GM21786 (cell line): ENCODE results near the gene GRIN2A.

Experiments
- ATAC-seq: cut with Tn5 transposase; IDR thresholded peaks from one replicate; pipeline ENCODE4 v1.9.1; 2021; ENCODE audit not compliant: unreplicated experiment

GRIN2A gene

DNA sequence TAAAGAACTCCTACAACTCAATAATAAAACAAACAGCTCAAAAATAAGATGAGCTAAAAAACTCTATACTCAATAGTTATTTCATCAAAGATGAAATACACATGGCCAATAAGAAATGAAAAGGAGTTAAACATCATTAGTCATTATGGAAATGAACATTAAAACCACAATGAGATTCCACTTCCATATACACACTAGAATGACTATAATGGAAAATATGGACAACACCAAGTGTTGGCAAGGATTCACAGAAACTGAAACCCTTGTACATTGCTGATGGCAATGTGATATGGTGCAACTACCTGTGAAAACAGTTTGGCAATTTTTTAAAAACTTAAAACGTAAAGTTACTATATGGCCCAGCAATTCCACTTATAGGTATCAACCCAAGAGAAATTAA, 91.4 kb downstream of the GRIN2A start:
- no peak for ATAC-seq

DNA sequence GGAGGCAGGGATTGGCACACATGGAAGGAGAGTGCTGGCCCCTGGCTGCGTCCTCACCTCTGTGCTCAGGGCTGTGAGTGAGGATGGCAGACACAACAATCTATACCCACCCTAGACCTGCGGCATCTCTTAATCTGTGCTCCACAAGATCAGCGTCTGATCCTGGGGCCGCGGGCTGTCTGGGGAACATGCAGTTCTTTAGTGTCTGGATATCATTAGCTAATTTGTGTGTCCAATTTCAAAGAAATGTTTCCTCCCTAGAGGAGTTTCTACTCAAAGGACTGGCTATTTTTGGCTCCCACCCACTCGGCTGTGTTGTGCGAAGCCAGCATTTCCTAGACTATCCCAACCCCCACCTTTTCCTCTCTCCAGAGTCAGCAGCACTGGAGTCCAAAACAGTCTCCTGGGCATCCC, 93.8 kb downstream of the GRIN2A start:
- no peak for ATAC-seq

DNA sequence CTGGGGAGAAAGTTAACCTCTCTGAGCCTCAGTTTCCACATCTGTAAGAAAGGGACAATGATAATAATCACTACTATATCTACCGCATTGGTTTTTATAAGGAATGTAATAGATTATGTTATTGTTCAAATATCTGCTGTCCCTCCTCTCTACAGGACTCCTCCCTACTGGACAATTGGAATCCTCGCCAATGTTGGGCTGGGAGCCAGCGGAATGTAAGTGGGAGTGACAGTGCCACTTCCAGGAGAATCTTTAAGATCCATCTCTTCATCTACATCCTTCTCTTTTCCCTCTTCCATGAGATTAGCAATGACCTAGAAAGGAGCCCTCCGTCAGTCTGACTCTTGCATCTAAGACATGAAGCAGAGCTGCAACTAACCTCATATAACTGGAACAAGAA, 95.1 kb downstream of the GRIN2A start:
- no peak for ATAC-seq

DNA sequence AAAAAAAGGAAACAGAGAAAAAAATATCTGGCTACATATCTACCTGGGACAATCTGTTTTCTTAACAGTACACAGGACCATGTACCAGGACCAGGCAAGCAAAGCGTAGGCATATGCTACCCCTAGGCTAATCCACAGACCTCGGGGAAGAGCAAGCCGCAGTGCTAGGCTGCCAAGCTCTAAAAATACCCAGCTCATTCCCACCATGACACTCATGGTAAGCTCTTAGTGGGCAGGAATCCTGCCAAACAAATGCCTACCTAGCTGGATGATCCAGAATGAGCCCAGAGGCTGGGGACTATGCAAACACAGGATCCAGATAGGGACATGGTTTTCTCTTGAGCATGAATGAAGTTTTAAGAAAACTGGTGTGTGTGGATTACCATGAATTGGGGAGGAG, 95.6 kb downstream of the GRIN2A start:
- no peak for ATAC-seq

DNA sequence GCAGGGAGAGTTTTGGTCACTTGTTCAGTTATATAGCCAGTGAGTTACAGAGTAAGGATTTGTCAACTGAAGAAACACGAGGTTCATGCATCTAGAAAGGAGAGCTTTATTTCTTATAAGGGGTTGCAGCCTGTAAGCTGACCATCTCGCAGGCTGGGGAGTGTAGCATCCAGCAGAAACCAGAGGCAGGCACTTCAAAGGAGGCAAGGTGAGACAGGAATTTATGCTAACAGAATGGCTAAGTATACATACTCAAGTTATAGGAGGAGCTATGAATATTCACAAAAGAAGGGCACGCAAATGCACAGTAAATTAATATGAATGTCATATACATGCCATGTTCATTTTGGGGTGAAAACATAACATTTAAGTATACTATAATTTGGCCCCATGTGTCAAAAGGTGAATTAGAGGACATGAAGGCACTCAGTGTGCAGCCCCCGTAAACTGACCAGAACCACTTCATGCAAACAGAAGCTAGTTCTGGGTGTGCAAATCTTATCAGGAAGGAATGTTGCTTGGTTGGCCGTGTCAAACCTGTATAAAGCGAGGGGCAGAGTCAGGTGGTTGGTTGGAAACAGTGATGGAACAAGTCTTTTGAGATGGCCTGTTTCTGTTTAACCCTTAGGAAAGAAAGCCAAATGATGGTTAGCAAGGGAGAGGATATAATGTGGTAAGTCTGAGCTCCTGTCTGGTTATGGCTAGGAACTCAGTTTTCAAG, 97.0 kb downstream of the GRIN2A start:
- no peak for ATAC-seq

DNA sequence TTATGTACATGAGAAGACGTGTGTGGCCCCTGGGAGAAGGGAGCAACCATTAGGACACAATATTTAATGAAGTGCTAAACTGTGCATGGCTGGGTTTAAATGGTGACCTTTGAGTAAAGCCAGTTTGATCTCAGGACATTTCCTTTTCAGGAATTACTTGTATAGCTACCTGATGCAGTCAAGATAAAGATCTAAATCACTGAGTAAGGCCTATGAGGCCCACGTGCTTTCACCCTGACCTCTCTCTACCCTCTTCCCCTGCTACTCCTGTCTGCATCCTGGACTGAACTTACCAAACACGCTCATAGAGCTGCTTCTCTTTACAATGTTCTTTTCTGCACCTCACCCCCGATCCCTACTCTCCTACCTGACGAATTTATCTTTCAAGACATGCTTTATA, 98.9 kb downstream of the GRIN2A start:
- no peak for ATAC-seq

DNA sequence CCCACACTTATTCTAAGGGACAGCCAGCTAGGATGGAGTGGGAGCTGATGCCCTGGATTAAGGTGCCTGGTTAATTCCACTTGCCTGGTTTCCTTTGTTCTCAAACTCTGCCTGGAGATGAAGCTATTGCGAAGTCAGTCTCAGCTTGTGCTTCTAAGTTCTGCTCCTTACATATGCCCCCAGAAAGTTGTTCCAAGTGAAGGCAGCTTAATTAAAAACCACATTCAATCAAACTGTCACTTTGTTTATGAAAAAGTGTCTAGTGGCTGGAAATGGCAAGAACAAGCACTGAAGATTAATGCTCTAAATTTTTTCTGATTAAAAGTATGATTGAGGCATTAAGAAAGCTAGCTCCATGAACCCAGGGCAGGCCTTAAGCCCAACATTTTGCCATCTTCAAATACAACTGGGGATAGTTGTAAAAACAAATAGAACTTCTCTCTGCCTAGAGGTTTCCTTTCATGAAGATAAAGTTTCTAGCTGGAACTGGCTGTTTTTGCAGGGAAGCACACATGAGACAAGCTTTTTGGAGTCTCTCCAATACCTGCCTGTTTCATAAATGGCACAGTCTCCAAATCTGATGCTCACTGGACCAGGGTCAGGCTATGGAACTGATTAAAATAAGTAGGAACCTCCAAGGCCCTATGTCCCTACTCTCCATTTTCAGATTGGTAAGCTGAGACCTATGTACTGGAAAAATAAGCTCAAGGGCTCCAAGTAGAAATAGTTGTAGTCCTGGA, 100.9 kb downstream of the GRIN2A start:
- ATAC-seq, result no peak

DNA sequence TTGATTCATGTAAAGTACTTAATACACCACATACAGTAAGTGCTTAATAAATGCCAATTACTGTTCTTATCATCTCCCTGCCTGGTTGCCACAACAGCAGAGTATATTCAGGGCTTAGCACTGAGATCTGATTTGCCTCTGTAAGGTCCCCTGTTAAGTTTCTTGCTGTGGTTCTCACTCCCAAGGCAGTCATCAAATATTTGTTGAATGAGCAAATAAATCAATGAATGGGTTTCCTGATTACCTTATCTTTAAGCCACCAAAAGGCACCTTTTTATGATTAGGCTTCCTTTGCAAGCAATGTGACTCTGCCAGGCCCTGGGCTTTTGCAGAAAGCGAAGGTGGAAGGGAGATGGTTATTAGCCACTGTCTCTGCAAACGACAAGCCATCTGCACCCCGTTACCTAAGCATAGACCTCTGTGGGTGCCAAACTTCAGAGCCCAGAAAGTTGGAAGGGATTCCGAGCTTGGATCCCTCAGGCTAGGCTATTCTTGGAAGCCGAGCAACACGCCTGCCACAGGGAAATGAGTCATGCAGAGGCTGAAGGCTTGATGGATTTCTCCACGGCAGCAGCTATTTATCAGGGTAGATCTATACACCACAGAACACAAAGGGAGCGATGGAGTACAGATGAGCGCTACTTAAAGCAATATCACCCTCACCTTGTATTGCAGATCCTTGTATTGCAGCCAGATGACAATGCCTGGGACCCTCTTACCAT, 102.0 kb downstream of the GRIN2A start:
- no peak for ATAC-seq

DNA sequence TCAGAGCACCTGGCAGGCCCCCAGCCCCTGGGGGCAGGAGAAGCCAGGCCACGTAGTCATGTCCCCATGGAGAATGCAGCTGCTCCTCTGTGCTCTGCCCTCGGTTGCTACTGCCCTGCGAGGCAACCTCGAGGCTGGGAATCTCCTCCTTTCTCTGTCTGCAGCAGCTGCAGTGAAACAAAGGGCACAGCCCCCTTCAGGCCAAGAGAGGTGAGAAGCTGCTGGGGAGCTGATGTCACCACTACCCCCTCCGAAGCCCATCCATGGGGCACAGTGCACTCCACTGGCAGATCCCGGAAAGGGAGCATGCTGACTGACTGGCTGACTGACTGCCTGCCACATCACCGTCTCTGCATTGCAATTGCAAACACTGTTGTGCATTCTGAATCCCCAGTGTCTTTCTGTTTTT, 103.7 kb downstream of the GRIN2A start:
- no peak for ATAC-seq

DNA sequence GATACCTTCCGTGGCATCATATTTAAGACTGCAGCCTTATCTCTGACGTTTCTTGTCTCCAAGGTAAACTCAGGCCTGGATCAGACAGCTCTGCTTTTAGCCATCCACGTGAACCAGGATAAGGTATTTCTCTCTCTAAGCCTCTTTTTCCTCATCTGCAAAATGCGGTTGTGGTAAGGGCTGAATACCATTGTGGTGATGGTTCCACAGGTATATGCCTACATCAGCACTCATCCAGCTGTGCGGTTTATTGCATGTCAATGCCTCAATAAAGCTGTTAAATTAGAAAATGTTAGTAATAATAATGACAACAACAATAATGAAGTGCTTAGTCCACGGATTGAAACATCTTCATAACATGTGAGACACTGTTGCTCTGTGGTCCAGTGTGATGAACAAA, 104.4 kb downstream of the GRIN2A start:
- no peak for ATAC-seq

DNA sequence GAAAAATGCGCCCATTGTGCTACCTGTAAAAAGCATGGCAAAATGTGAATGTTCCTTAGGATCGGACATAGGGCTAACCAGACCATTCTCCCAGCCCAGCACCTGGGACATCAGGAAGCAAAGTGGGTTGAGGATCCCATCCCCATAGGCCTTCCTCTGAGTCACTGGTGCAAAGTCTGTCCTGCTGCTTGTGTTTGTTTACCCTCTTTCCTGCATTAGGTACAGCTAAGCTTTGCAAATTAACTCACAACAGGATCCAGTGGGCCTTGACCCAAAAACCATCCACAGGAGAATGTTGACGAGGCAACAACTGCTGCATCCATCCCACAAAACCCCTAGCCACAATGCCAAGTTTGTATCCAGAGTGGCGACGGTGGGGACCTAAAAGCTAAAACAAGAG, 106.2 kb downstream of the GRIN2A start:
- ATAC-seq, result no peak

DNA sequence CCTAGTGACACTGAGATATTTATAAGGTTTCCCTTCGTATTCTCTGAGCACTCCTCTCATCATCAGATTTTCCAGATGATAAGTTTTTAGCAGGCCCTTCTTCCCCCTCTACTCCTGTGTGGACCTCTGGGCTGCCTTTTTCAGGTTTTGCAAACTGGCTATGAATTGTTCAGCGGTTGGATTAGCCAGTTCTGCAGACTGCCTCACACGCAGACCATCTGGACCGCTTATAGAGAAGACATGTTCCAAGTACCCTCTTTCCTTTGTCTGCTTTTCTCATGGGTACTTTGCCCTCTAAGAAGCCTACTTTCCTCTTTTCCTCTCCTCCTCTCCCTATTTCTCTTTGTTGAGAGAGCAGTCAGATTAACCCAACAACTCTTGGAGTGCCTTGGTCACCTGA, 111.6 kb downstream of the GRIN2A start:
- ATAC-seq, result no peak

DNA sequence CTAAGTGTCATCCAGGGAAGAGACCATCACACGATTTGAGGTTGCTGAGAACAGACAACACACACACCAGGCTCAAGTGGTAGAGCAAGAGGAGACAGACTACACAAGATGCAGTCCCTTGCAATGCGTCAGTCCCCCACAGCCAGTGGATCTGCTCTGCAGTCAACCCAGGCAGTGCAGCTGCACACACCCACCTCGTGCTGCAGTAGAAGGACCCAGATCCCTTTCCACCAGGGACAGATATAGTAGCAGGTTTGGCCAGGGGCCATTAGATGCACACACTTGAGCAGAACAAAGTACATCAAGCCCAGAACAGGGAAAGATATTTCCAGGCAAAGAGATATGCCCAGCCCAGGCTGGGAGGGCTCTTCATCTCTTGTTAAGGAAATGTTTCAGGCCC, 112.9 kb downstream of the GRIN2A start:
- no peak for ATAC-seq

DNA sequence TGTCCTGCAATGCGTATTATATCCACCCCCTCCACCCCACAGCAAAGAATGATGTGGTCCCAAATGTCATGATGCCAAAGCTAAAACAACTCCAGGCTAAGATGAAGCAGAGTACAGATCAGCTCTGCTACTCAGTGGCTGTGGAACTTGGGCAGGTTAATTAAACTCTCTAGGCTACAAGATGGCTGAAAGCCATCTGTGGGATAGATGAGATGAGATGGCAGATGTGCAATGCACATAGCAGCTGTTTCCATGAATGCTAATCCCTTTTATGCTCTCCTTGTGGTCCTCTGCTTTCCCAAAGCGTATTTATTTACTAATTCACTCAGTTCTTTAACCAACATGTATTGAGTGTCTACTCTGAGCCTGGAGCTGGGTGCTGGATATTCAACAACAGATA, 114.4 kb downstream of the GRIN2A start:
- no peak for ATAC-seq

DNA sequence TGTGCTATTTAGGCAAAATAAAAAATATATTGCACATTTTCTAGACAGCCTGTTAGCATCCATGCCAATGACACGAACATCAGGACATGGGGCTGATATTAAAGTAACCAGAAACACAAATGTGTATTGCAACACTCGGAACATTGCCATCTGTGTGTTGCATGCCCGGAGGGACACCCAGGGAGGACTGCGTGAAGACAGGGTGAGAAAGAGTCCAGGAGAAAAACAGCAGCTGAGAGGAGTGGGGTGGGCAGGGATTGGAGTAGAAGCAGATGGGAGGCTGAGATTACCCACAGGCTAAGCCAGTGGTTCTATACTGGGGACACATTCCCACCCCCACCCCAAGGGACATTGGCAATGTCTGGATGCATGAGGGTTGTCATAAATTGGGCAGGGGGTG, 114.8 kb downstream of the GRIN2A start:
- ATAC-seq, result no peak

DNA sequence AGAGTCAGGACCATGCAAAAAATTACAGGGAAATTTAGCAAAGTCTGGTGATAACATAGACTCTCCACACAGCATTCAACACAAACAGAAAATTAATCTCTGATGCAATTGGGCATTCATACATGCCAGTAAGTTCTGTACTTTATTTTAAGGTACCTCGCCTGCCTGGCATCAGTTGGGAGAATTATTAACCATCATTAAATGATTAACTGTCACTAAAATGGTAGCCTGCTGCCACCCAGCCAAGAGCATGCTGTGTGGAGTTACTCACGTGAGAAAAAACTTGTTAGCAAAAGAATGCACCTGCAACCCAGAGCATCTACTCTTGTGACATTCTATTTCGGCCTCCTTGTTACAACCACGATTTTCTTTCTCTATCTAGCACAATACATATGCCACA, 117.2 kb downstream of the GRIN2A start:
- no peak for ATAC-seq

DNA sequence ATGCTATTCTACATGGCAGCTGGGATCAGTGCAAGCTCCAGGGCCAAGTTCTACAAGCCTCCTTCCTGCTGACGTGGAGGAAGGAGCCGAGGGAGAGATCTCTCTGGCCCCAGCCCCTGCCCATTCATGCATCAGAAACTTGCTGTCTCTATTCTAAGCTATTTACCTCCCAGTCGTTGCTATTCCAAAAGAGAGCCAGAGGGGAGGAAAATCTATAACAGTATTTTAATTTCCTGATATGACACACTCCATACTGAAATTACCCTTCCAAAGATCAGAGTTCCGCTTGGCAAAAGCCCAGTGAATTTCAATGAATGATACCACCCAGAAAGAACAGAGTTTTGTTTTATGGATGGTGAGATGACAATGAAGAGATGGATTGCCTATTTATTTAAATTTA, 133.4 kb downstream of the GRIN2A start:
- no peak for ATAC-seq

DNA sequence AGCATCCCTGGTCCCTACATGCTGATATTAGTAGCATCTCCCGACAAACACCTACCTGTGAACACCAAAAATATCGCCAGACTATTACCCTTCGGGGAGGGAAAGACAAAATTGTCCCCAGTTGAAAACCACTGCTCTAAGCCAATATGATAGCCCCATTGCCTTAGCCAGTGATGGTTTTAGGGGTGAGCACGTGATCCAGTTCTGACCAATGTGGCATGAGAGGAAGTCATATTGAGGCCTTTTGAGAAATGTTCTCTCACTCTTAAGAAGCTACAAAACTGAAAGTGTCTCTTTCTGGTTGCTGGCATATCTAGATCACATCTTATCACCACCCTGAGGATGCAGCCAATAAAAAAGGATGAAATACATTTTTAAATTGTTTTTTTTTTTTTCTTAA, 136.3 kb downstream of the GRIN2A start:
- ATAC-seq, result no peak

DNA sequence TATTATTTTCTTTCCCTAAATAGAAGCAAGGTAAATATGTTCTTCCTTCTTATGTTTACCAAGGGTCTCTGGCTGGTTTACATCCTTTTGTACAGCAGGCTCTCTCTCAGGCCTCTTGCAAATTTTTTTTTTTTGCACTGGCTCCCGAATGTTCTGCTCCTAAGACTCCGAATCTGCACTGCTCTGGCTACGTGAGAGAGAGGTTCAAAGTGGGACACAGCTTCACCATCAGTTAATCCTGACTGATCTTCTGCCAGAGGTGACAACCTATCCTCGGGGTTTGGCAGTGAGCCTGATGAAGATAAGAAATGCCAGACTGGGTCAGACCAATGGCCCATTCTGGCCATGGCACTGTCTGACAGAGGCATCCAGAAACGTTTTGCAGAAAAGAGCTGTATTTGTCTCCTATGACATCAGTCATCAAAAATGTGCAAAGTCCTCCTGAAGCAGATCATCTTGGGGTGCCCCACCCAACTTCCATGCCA, 136.9 kb downstream of the GRIN2A start:
- no peak for ATAC-seq

DNA sequence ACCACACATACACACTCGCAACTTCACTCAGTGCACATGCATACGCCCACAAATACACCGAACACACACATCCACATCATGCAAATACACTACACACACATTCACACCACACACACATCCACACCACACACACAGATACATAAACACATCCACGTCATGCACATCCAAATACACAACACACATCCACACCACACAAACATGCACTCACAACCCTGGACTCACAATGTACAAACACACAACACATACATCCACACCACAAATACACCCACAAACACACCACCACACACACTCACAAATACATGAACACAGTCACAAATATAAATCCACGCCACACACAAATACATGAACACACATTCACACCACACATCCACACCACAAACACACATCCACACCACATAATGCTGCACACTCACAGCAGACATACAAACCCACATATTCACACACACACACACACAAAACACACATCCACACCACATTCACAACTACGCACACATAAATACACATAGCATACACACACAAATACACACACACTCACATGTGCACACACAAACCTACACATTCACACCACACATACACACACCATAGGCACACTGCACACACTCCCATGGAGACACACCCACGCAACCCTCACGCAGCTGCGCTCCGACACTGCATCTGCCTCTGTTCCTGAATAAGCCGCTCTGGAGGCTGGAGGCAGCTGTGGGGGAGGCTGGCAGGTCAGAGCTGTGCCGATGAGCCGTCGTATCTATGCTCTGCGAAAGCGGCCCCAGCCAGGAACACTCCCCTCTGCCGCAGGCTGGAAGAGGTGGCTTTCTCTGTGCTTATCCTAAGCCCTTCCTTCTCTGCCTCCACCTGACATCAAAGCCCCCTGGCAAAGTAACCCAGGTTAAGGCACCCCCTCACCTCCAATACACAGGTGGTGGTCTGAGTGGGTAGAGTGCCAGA, 141.8 kb downstream of the GRIN2A start:
- ATAC-seq, result no peak
